ENCODE data around the gene DRD4.
"Not testable (repeated sequence)": the region's sequence is repeated elsewhere in the genome, so short reads cannot be mapped to it uniquely, and the experiment has no call there.

DRD4 gene

GRCh38 chr11:674406-674805 lies 37.3 kb downstream of the DRD4 start:
- intact Hi-C loops (cut with micrococcal nuclease): no loop called here
- Mint-ChIP-seq H3K27ac (no peak overlapping the region), H3K27me3 (no peaks in the 10 kb centered on the region), H3K9me3 (no peaks in the 10 kb centered on the region), H3K4me1 (ENCODE audit: low read depth) (no peaks in the 10 kb centered on the region), H3K4me3 (no peak overlapping the region), H3K36me3 (ENCODE audit: low read depth) (peaks cover 76% of the 10 kb centered on the region)

- peaks cover 95% of the 10 kb centered on the region for H3K36me3 Mint-ChIP-seq (ENCODE audit: low read depth)
- intact Hi-C loops (cut with micrococcal nuclease): no loop called here
- H3K4me3 Mint-ChIP-seq: no peak overlapping the region
- no peaks in the 10 kb centered on the region for H3K4me1 Mint-ChIP-seq (ENCODE audit: low read depth)
- H3K27ac Mint-ChIP-seq: no peak overlapping the region
- H3K27me3 Mint-ChIP-seq: no peaks in the 10 kb centered on the region
- no peaks in the 10 kb centered on the region for H3K9me3 Mint-ChIP-seq
These were observed 41.2 kb downstream of the DRD4 start for GRCh38 chr11:678297-678696.

GRCh38 chr11:679271-680207 lies 42.5 kb downstream of the DRD4 start:
- intact Hi-C loops (cut with micrococcal nuclease): no loop called here
- no peak overlapping the region for H3K4me3 Mint-ChIP-seq
- H3K27ac Mint-ChIP-seq: no peak overlapping the region
- no peaks in the 10 kb centered on the region for H3K9me3 Mint-ChIP-seq
- H3K27me3 Mint-ChIP-seq: no peaks in the 10 kb centered on the region
- H3K4me1 Mint-ChIP-seq (ENCODE audit: low read depth): no peaks in the 10 kb centered on the region
- H3K36me3 Mint-ChIP-seq (ENCODE audit: low read depth): peaks cover 95% of the 10 kb centered on the region

- Mint-ChIP-seq H3K4me1 (ENCODE audit: low read depth) (no peaks in the 10 kb centered on the region), H3K9me3 (no peaks in the 10 kb centered on the region), H3K27me3 (no peaks in the 10 kb centered on the region), H3K36me3 (ENCODE audit: low read depth) (peaks cover 95% of the 10 kb centered on the region), H3K27ac (peak overlapping the region; percentile 4), H3K4me3 (no peak overlapping the region)
- intact Hi-C loops (cut with micrococcal nuclease): no loop called here
These were observed 43.4 kb downstream of the DRD4 start for GRCh38 chr11:680476-680875.

GRCh38 chr11:680970-681369 lies 43.9 kb downstream of the DRD4 start:
- Mint-ChIP-seq H3K27me3 (no peaks in the 10 kb centered on the region), H3K36me3 (ENCODE audit: low read depth) (peaks cover 95% of the 10 kb centered on the region), H3K27ac (no peak overlapping the region), H3K9me3 (no peaks in the 10 kb centered on the region), H3K4me1 (ENCODE audit: low read depth) (no peaks in the 10 kb centered on the region), H3K4me3 (no peak overlapping the region)
- intact Hi-C loops (cut with micrococcal nuclease): no loop called here

GRCh38 chr11:686451-687243 lies 49.6 kb downstream of the DRD4 start:
- intact Hi-C loops (cut with micrococcal nuclease): no loop called here
- Mint-ChIP-seq H3K4me1 (ENCODE audit: low read depth) (no peaks in the 10 kb centered on the region), H3K4me3 (no peak overlapping the region), H3K27ac (no peak overlapping the region), H3K27me3 (no peaks in the 10 kb centered on the region), H3K9me3 (no peaks in the 10 kb centered on the region), H3K36me3 (ENCODE audit: low read depth) (peaks cover 94% of the 10 kb centered on the region)

GRCh38 chr11:687751-688150 lies 50.7 kb downstream of the DRD4 start:
- no peak overlapping the region for H3K4me3 Mint-ChIP-seq
- no peaks in the 10 kb centered on the region for H3K9me3 Mint-ChIP-seq
- H3K27ac Mint-ChIP-seq: no peak overlapping the region
- H3K36me3 Mint-ChIP-seq (ENCODE audit: low read depth): peaks cover 83% of the 10 kb centered on the region
- H3K4me1 Mint-ChIP-seq (ENCODE audit: low read depth): peaks cover 5% of the 10 kb centered on the region
- no peaks in the 10 kb centered on the region for H3K27me3 Mint-ChIP-seq
- intact Hi-C loops (cut with micrococcal nuclease): no loop called here

GRCh38 chr11:688681-689080 lies 51.6 kb downstream of the DRD4 start:
- H3K27ac Mint-ChIP-seq: no peak overlapping the region
- intact Hi-C loops (cut with micrococcal nuclease): no loop called here
- peaks cover 15% of the 10 kb centered on the region for H3K4me1 Mint-ChIP-seq (ENCODE audit: low read depth)
- no peak overlapping the region for H3K4me3 Mint-ChIP-seq
- H3K27me3 Mint-ChIP-seq: no peaks in the 10 kb centered on the region
- peaks cover 73% of the 10 kb centered on the region for H3K36me3 Mint-ChIP-seq (ENCODE audit: low read depth)
- H3K9me3 Mint-ChIP-seq: no peaks in the 10 kb centered on the region

GRCh38 chr11:689625-690024 lies 52.6 kb downstream of the DRD4 start:
- Mint-ChIP-seq H3K27ac (no peak overlapping the region), H3K27me3 (no peaks in the 10 kb centered on the region), H3K36me3 (ENCODE audit: low read depth) (peaks cover 64% of the 10 kb centered on the region), H3K9me3 (no peaks in the 10 kb centered on the region), H3K4me1 (ENCODE audit: low read depth) (peaks cover 19% of the 10 kb centered on the region), H3K4me3 (no peak overlapping the region)
- intact Hi-C loops (cut with micrococcal nuclease): no loop called here

GRCh38 chr11:690244-690643 lies 53.2 kb downstream of the DRD4 start:
- H3K4me3 Mint-ChIP-seq; H3K27me3 Mint-ChIP-seq; intact Hi-C loops (cut with micrococcal nuclease); H3K9me3 Mint-ChIP-seq; H3K27ac Mint-ChIP-seq: not testable (repeated sequence)
- peaks cover 58% of the 10 kb centered on the region for H3K36me3 Mint-ChIP-seq (ENCODE audit: low read depth)
- peaks cover 19% of the 10 kb centered on the region for H3K4me1 Mint-ChIP-seq (ENCODE audit: low read depth)

All from dendritic cell treated with granulocyte-macrophage colony-stimulating factor and Interleukin-4, amounts not matched to agents 40 ng/mL and 50 ng/mL, for 4 days (primary cell).